IMR-90 (cell line): ENCODE measurements around the gene NME7. TPM values are rescaled to one million over a fixed set of nuclear protein-coding genes. Genes with fewer than 3 reads are reported as not detected.

Experiments
- ATAC-seq: fragments of 200-7000 bp; cut with Tn5 transposase; 2 replicates; pipeline ENCODE4 v1.9.1; 2020; ENCODE audit warnings: low read depth, mild to moderate bottlenecking, moderate library complexity
- BruUV-seq: library from RNA; stranded (reverse); fragments of 400-500 nt; replicated peaks from 2 replicates; lab custom pipeline; 2021; lab: Mats Ljungman, UMichigan
- CTCF ChIA-PET: fragments of 300-600 bp; formaldehyde crosslinking; extraction: SDS; loops from one replicate; lab custom pipeline; 2021; ENCODE audit warnings: antibody characterized with exemption; lab: Yijun Ruan, JAX
- POLR2A ChIA-PET: fragments of 300-600 bp; sonication (Branson Sonifier 250); formaldehyde crosslinking; loops from one replicate; lab custom pipeline; 2022; ENCODE audit warnings: antibody characterized with exemption; ENCODE audit not compliant: unreplicated experiment; lab: Charles Lee
- DNase-seq: peaks from one replicate; pipeline ENCODE4 v3.0.0; 2013
- H2AFZ ChIP-seq: replicated peaks from 2 replicates; pipeline ENCODE3; 2013; ENCODE audit warnings: low read length, mild to moderate bottlenecking; ENCODE audit not compliant: poor library complexity
- H2AK5ac ChIP-seq: 2 replicates; pipeline ENCODE4 v1.6.1; 2013; ENCODE audit warnings: low read depth, low read length, inconsistent platforms
- H2AK9ac ChIP-seq: replicated peaks from 2 replicates; pipeline ENCODE3; 2013; ENCODE audit warnings: mild to moderate bottlenecking, low read depth, low read length, moderate library complexity; ENCODE audit not compliant: poor library complexity
- H2BK120ac ChIP-seq: 2 replicates; pipeline ENCODE4 v1.6.1; 2013; ENCODE audit warnings: low read depth, low read length, inconsistent platforms
- H2BK15ac ChIP-seq: 3 replicates; pipeline ENCODE4 v1.6.1; 2013; ENCODE audit warnings: low read depth, low read length, inconsistent platforms
- H2BK20ac ChIP-seq: 2 replicates; pipeline ENCODE4 v1.6.1; 2013; ENCODE audit warnings: low read depth, mild to moderate bottlenecking, inconsistent platforms, low read length, moderate library complexity
- H2BK5ac ChIP-seq: 2 replicates; pipeline ENCODE4 v1.6.1; 2013; ENCODE audit warnings: mild to moderate bottlenecking, low read depth, low read length, inconsistent platforms; ENCODE audit not compliant: poor library complexity, severe bottlenecking
- H3K14ac ChIP-seq: replicated peaks from 2 replicates; pipeline ENCODE4 v1.6.1; 2013; ENCODE audit warnings: low read depth, low read length, inconsistent platforms
- H3K18ac ChIP-seq: 2 replicates; pipeline ENCODE4 v1.6.1; 2013; ENCODE audit warnings: low read depth, low read length, control low read depth
- H3K23ac ChIP-seq: 2 replicates; pipeline ENCODE4 v1.6.1; 2013; ENCODE audit warnings: low read depth, low read length, inconsistent platforms
- H3K27ac ChIP-seq: 2 replicates; pipeline ENCODE4 v1.5.1; 2013; ENCODE audit warnings: mild to moderate bottlenecking, control low read depth, low read length; ENCODE audit not compliant: insufficient read depth
- H3K27me3 ChIP-seq: 2 replicates; pipeline ENCODE4 v1.6.1; 2013; ENCODE audit warnings: low read length; ENCODE audit not compliant: control insufficient read depth, insufficient read depth
- H3K36me3 ChIP-seq: 2 replicates; pipeline ENCODE4 v1.6.1; 2013; ENCODE audit warnings: low read length, mixed read lengths; ENCODE audit not compliant: control insufficient read depth, insufficient read depth
- H3K4ac ChIP-seq: 2 replicates; pipeline ENCODE4 v1.6.1; 2013; ENCODE audit warnings: low read depth, low read length, inconsistent platforms
- H3K4me1 ChIP-seq: 2 replicates; pipeline ENCODE4 v1.6.1; 2013; ENCODE audit warnings: low read length, mixed read lengths; ENCODE audit not compliant: control insufficient read depth, insufficient read depth
- H3K4me2 ChIP-seq: 2 replicates; pipeline ENCODE4 v1.6.1; 2013; ENCODE audit warnings: low read depth, mild to moderate bottlenecking, control low read depth, low read length, moderate library complexity
- H3K4me3 ChIP-seq: 2 replicates; pipeline ENCODE4 v1.5.1; 2013; ENCODE audit warnings: low read depth, mild to moderate bottlenecking, control low read depth, low read length, moderate library complexity; ENCODE audit not compliant: insufficient read depth
- H3K56ac ChIP-seq: 2 replicates; pipeline ENCODE4 v1.6.1; 2013; ENCODE audit warnings: low read length, inconsistent platforms; ENCODE audit not compliant: insufficient read depth; ENCODE audit errors: extremely low read depth
- H3K79me1 ChIP-seq, 2 experiments: 2 replicates each; pipeline ENCODE4 v1.6.1; 2013; ENCODE audit warnings: low read length in 2 of 2, inconsistent platforms in 1 of 2, low read depth in 1 of 2
- H3K9ac ChIP-seq: 2 replicates; pipeline ENCODE4 v1.6.1; 2013; ENCODE audit warnings: low read depth, low read length, control low read depth
- H3K9me1 ChIP-seq: 2 replicates; pipeline ENCODE4 v1.6.1; 2013; ENCODE audit warnings: low read length, inconsistent platforms; ENCODE audit not compliant: insufficient read depth
- H3K9me3 ChIP-seq: 2 replicates; pipeline ENCODE4 v1.6.1; 2013; ENCODE audit warnings: low read length; ENCODE audit not compliant: control insufficient read depth, insufficient read depth
- H4K20me1 ChIP-seq: 2 replicates; pipeline ENCODE4 v1.6.1; 2013; ENCODE audit warnings: low read length, inconsistent platforms; ENCODE audit not compliant: insufficient read depth
- H4K5ac ChIP-seq: 2 replicates; pipeline ENCODE4 v1.6.1; 2013; ENCODE audit warnings: mild to moderate bottlenecking, low read depth, low read length, control low read depth
- H4K8ac ChIP-seq, 2 experiments: 2 replicates each; pipeline ENCODE4 v1.6.1; 2013; ENCODE audit warnings: low read depth in 2 of 2, low read length in 2 of 2, control low read depth in 1 of 2, inconsistent platforms in 1 of 2
- H4K91ac ChIP-seq: 2 replicates; pipeline ENCODE4 v1.6.1; 2013; ENCODE audit warnings: low read depth, low read length, inconsistent platforms; ENCODE audit not compliant: insufficient read depth
- BHLHE40 ChIP-seq: fragments of 150-350 bp; IDR thresholded peaks from 2 replicates; pipeline ENCODE4 v1.6.1; 2016; ENCODE audit warnings: mild to moderate bottlenecking, low read depth, low read length
- CEBPB ChIP-seq: IDR thresholded peaks from 2 replicates; pipeline ENCODE4 v1.6.1; 2012; ENCODE audit warnings: low read depth, low read length, improper control_type of control experiment
- CHD1 ChIP-seq: IDR thresholded peaks from 2 replicates; pipeline ENCODE4 v1.6.1; 2012; ENCODE audit warnings: low read depth, low read length, improper control_type of control experiment
- FOS ChIP-seq: fragments of 150-350 bp; IDR thresholded peaks from 2 replicates; pipeline ENCODE4 v1.6.1; 2016; ENCODE audit warnings: low read depth, low read length
- MAFK ChIP-seq: IDR thresholded peaks from 2 replicates; pipeline ENCODE4 v1.6.1; 2012; ENCODE audit warnings: low read depth, low read length, improper control_type of control experiment
- MAZ ChIP-seq: IDR thresholded peaks from 2 replicates; pipeline ENCODE4 v1.6.1; 2012; ENCODE audit warnings: low read depth, mild to moderate bottlenecking, low read length, improper control_type of control experiment, moderate library complexity, borderline replicate concordance
- MXI1 ChIP-seq: IDR thresholded peaks from 2 replicates; pipeline ENCODE4 v1.6.1; 2012; ENCODE audit warnings: low read depth, mild to moderate bottlenecking, low read length, moderate library complexity, borderline replicate concordance
- NFE2L2 ChIP-seq: fragments of 150-350 bp; IDR thresholded peaks from 2 replicates; pipeline ENCODE4 v1.6.1; 2016; ENCODE audit warnings: low read depth, mild to moderate bottlenecking, low read length
- POLR2A ChIP-seq: IDR thresholded peaks from 2 replicates; pipeline ENCODE4 v1.6.1; 2012; ENCODE audit warnings: mild to moderate bottlenecking, low read depth, low read length
- RAD21 ChIP-seq: IDR thresholded peaks from 2 replicates; pipeline ENCODE4 v1.6.1; 2012; ENCODE audit warnings: low read length, improper control_type of control experiment
- RCOR1 ChIP-seq: IDR thresholded peaks from 2 replicates; pipeline ENCODE4 v1.6.1; 2012; ENCODE audit warnings: mild to moderate bottlenecking, low read length, improper control_type of control experiment; ENCODE audit not compliant: insufficient replicate concordance
- RFX5 ChIP-seq: IDR thresholded peaks from 2 replicates; pipeline ENCODE4 v1.8.0; 2012; ENCODE audit warnings: low read depth, mild to moderate bottlenecking, low read length, moderate library complexity
- SMC3 ChIP-seq: fragments of 150-350 bp; IDR thresholded peaks from 2 replicates; pipeline ENCODE4 v1.6.1; 2016; ENCODE audit warnings: low read depth, mild to moderate bottlenecking, antibody characterized with exemption, low read length, moderate library complexity
- USF2 ChIP-seq: fragments of 150-350 bp; IDR thresholded peaks from 2 replicates; pipeline ENCODE4 v1.6.1; 2017; ENCODE audit warnings: mild to moderate bottlenecking, antibody characterized with exemption, low read length, low read depth
- WGBS, 2 experiments: methylation state at CpG; one replicate each; pipeline versions ENCODE4 v1.1.5 to v1.1.7; 2013; ENCODE audit warnings: missing lambda C conversion rate in 2 of 2; ENCODE audit not compliant: insufficient read length in 1 of 2; ENCODE audit errors: extremely low coverage in 2 of 2; 5-methylcytosine and 5-hydroxymethylcytosine counted together
- dilution Hi-C: fragments of 300-500 bp; cut with HindIII; formaldehyde crosslinking; loops from one replicate; pipeline ENCODE4 v1.14.3; 2018; ENCODE audit warnings: low sequenced_read_pairs; ENCODE audit not compliant: unreplicated experiment
- in situ Hi-C: fragments of 300-500 bp; cut with MboI; formaldehyde crosslinking; loops from 3 replicates; pipeline ENCODE4 v1.14.3; 2019; ENCODE audit warnings: low sequenced_read_pairs, inconsistent platforms, mixed read lengths
- intact Hi-C: fragments of 100-400 bp; cut with micrococcal nuclease; formaldehyde crosslinking; loops from 2 replicates; pipeline ENCODE4 v1.10.0; 2022
- polyA plus RNA-seq, 3 experiments: library from polyadenylated mRNA; depleted of rRNA; stranded (reverse); fragments of >200 nt; gene quantifications; 2 replicates each; pipeline ENCODE4 v1.2.3, GENCODE V29; 2012; ENCODE audit warnings: low replicate concordance in 1 of 3
- total RNA-seq: library from RNA; depleted of rRNA; stranded (reverse); fragments of >200 nt; gene quantifications from 2 replicates; pipeline ENCODE4 v1.2.3, GENCODE V29; 2012
- TF ChIP-seq, protein P1 (sequence below): fragments of 150-350 bp; IDR thresholded peaks from 2 replicates; pipeline ENCODE4 v1.6.1; 2016; ENCODE audit warnings: low read depth, mild to moderate bottlenecking, low read length, moderate library complexity, borderline replicate concordance
- TF ChIP-seq, protein P2 (sequence below): conservative IDR thresholded peaks from 2 replicates; pipeline ENCODE4 v1.5.1; 2012; ENCODE audit warnings: mild to moderate bottlenecking, low read depth, low read length, improper control_type of control experiment

The NME7 gene
- total and polyA plus RNA-seq, 2 of the 4 experiments (the other 2 are of a cell fraction), result 18.3 to 22.4 TPM

DNA sequence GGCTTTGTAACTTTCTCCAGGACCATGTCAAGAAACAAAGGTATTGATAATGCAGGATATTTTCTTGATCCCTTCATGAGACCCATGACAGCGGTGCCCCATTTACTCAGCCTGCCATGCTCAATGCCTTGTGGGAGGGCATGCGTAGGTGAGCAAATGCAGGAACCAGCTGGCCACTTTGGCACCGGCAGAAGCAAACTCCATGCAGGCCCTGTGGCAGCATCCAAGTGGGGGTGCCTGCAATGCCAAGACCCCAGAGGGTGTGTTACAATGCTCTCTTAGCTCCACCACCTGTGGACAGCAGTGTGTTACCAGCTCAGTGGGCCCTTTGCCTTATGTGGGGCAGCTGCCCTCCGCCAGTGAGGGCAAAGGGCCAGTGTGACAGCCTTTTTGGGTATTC is 153.0 kb downstream of the NME7 start:
- H3K9me1 ChIP-seq, result no peaks in the 10 kb centered on the region
- no peak overlapping the region for H3K56ac ChIP-seq
- no peak overlapping the region for H3K27ac ChIP-seq
- no TSS peak for BruUV-seq
- WGBS, 2 experiments, result 100% methylated on average over 1 of the region's 4 CpGs; no CpG with 5 or more reads in 1 of the 2 experiments
- in situ Hi-C loops, result no loop called here
- H4K8ac ChIP-seq, result no peak overlapping the region
- H3K4me2 ChIP-seq, result no peak overlapping the region
- H4K5ac ChIP-seq, result no peak overlapping the region
- H2BK20ac ChIP-seq, result no peak overlapping the region
- ChIA-PET POLR2A (no interaction called here), CTCF (no interaction called here)
- H4K20me1 ChIP-seq, result no peaks in the 10 kb centered on the region
- H3K23ac ChIP-seq, result no peak overlapping the region
- H2BK120ac ChIP-seq, result no peak overlapping the region
- H4K91ac ChIP-seq, result no peak overlapping the region
- no peak overlapping the region for H2AK9ac ChIP-seq
- no peak overlapping the region for H2BK5ac ChIP-seq
- no peak overlapping the region for H3K18ac ChIP-seq
- TF ChIP-seq CEBPB, result no peak
- no peak for TF ChIP-seq RAD21
- no peak for TF ChIP-seq RFX5
- TF ChIP-seq BHLHE40, result no peak
- TF ChIP-seq MAFK, result no peak
- TF ChIP-seq, protein P1, sequence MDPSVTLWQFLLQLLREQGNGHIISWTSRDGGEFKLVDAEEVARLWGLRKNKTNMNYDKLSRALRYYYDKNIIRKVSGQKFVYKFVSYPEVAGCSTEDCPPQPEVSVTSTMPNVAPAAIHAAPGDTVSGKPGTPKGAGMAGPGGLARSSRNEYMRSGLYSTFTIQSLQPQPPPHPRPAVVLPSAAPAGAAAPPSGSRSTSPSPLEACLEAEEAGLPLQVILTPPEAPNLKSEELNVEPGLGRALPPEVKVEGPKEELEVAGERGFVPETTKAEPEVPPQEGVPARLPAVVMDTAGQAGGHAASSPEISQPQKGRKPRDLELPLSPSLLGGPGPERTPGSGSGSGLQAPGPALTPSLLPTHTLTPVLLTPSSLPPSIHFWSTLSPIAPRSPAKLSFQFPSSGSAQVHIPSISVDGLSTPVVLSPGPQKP, result no peak
- TF ChIP-seq, protein P2, sequence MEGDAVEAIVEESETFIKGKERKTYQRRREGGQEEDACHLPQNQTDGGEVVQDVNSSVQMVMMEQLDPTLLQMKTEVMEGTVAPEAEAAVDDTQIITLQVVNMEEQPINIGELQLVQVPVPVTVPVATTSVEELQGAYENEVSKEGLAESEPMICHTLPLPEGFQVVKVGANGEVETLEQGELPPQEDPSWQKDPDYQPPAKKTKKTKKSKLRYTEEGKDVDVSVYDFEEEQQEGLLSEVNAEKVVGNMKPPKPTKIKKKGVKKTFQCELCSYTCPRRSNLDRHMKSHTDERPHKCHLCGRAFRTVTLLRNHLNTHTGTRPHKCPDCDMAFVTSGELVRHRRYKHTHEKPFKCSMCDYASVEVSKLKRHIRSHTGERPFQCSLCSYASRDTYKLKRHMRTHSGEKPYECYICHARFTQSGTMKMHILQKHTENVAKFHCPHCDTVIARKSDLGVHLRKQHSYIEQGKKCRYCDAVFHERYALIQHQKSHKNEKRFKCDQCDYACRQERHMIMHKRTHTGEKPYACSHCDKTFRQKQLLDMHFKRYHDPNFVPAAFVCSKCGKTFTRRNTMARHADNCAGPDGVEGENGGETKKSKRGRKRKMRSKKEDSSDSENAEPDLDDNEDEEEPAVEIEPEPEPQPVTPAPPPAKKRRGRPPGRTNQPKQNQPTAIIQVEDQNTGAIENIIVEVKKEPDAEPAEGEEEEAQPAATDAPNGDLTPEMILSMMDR, result no peak
- TF ChIP-seq POLR2A, result no peak
- no peak for TF ChIP-seq MAZ
- TF ChIP-seq FOS, result no peak
- no peak for TF ChIP-seq USF2
- no peak for TF ChIP-seq SMC3
- TF ChIP-seq NFE2L2, result no peak
- TF ChIP-seq RCOR1, result no peak
- no peak for TF ChIP-seq MXI1
- TF ChIP-seq CHD1, result no peak
- no peak overlapping the region for H3K4me3 ChIP-seq
- H3K4me1 ChIP-seq, result no peaks in the 10 kb centered on the region
- H2AK5ac ChIP-seq, result no peak overlapping the region
- H2BK15ac ChIP-seq, result no peak overlapping the region
- no peak overlapping the region for H3K14ac ChIP-seq
- no peaks in the 10 kb centered on the region for H3K9me3 ChIP-seq
- H3K9ac ChIP-seq, result no peak overlapping the region
- H2AFZ ChIP-seq, result no peak overlapping the region
- no peak for ATAC-seq
- intact Hi-C loops, result no loop called here
- H3K36me3 ChIP-seq, result no peaks in the 10 kb centered on the region
- no peaks in the 10 kb centered on the region for H3K79me1 ChIP-seq
- dilution Hi-C loops, result no loop called here
- H3K4ac ChIP-seq, result no peak overlapping the region
- DNase-seq, result no peak
- H3K27me3 ChIP-seq, result no peaks in the 10 kb centered on the region
